Measurements from ENCODE around the gene PUDP.
"Not testable (repeated sequence)": the region's sequence is repeated elsewhere in the genome, so short reads cannot be mapped to it uniquely, and the experiment has no call there.

Gene PUDP

GRCh38 chrX:7025471-7025870 lies 122.5 kb downstream of the PUDP start:
- Histone ChIP-seq H3K36me3 (ENCODE audit: insufficient read depth, low read length) (no peaks in the 10 kb centered on the region), H2AFZ (ENCODE audit: low read length) (no peak overlapping the region), H3K79me2 (ENCODE audit: insufficient read depth, low read length) (no peaks in the 10 kb centered on the region), H3K9me2 (ENCODE audit: low read depth, low read length) (no peaks in the 10 kb centered on the region), H3F3A (ENCODE audit: insufficient read depth, low read length) (no peaks in the 10 kb centered on the region), H3K27ac (ENCODE audit: low read depth, low read length, poor library complexity, severe bottlenecking) (no peak overlapping the region), H3K9me3 (ENCODE audit: low read length) (no peaks in the 10 kb centered on the region), H3K4me2 (ENCODE audit: low read length) (no peak overlapping the region), H3K27me3 (ENCODE audit: insufficient read depth, low read length) (no peaks in the 10 kb centered on the region), H3K4me3 (ENCODE audit: low read depth, low read length, poor library complexity, severe bottlenecking) (no peak overlapping the region), H3K9ac (ENCODE audit: low read length) (no peak overlapping the region), H3K4me1 (ENCODE audit: insufficient read depth, low read length, severe bottlenecking) (no peaks in the 10 kb centered on the region), H4K20me1 (ENCODE audit: insufficient read depth, low read length) (no peaks in the 10 kb centered on the region)
- TF ChIP-seq CTCF (IDR thresholded peaks at IDR 0.05; ENCODE audit: low read length): no peak
- no peak for TF ChIP-seq EZH2 (IDR thresholded peaks at IDR 0.05; ENCODE audit: borderline replicate concordance, low read length)

GRCh38 chrX:7024850-7025249 lies 123.1 kb downstream of the PUDP start:
- H3K27ac ChIP-seq (ENCODE audit: low read depth, low read length, poor library complexity, severe bottlenecking): no peak overlapping the region
- no peaks in the 10 kb centered on the region for H3K79me2 ChIP-seq (ENCODE audit: insufficient read depth, low read length)
- no peak overlapping the region for H3K4me3 ChIP-seq (ENCODE audit: low read depth, low read length, poor library complexity, severe bottlenecking)
- H3K4me1 ChIP-seq (ENCODE audit: insufficient read depth, low read length, severe bottlenecking): no peaks in the 10 kb centered on the region
- H3K4me2 ChIP-seq (ENCODE audit: low read length): no peak overlapping the region
- no peaks in the 10 kb centered on the region for H3K9me2 ChIP-seq (ENCODE audit: low read depth, low read length)
- H3K27me3 ChIP-seq (ENCODE audit: insufficient read depth, low read length): no peaks in the 10 kb centered on the region
- TF ChIP-seq CTCF (IDR thresholded peaks at IDR 0.05; ENCODE audit: low read length): no peak
- no peak for TF ChIP-seq EZH2 (IDR thresholded peaks at IDR 0.05; ENCODE audit: borderline replicate concordance, low read length)
- no peak overlapping the region for H3K9ac ChIP-seq (ENCODE audit: low read length)
- H3K36me3 ChIP-seq (ENCODE audit: insufficient read depth, low read length): no peaks in the 10 kb centered on the region
- no peak overlapping the region for H2AFZ ChIP-seq (ENCODE audit: low read length)
- H4K20me1 ChIP-seq (ENCODE audit: insufficient read depth, low read length): no peaks in the 10 kb centered on the region
- no peaks in the 10 kb centered on the region for H3K9me3 ChIP-seq (ENCODE audit: low read length)
- H3F3A ChIP-seq (ENCODE audit: insufficient read depth, low read length): no peaks in the 10 kb centered on the region

- H2AFZ ChIP-seq (ENCODE audit: low read length); H4K20me1 ChIP-seq (ENCODE audit: insufficient read depth, low read length); H3K9ac ChIP-seq (ENCODE audit: low read length); H3K27ac ChIP-seq (ENCODE audit: low read depth, low read length, poor library complexity, severe bottlenecking); H3K9me3 ChIP-seq (ENCODE audit: low read length); H3K79me2 ChIP-seq (ENCODE audit: insufficient read depth, low read length); H3K27me3 ChIP-seq (ENCODE audit: insufficient read depth, low read length); H3K36me3 ChIP-seq (ENCODE audit: insufficient read depth, low read length); H3K4me3 ChIP-seq (ENCODE audit: low read depth, low read length, poor library complexity, severe bottlenecking); H3K9me2 ChIP-seq (ENCODE audit: low read depth, low read length); H3F3A ChIP-seq (ENCODE audit: insufficient read depth, low read length); H3K4me1 ChIP-seq (ENCODE audit: insufficient read depth, low read length, severe bottlenecking); H3K4me2 ChIP-seq (ENCODE audit: low read length): not testable (repeated sequence)
Measured at GRCh38 chrX:7022996-7023395, 125.0 kb downstream of the PUDP start.

- H4K20me1 ChIP-seq (ENCODE audit: insufficient read depth, low read length): no peaks in the 10 kb centered on the region
- TF ChIP-seq CTCF (IDR thresholded peaks at IDR 0.05; ENCODE audit: low read length) (no peak), EZH2 (IDR thresholded peaks at IDR 0.05; ENCODE audit: borderline replicate concordance, low read length) (no peak)
- H3K4me3 ChIP-seq (ENCODE audit: low read depth, low read length, poor library complexity, severe bottlenecking): no peak overlapping the region
Measured at GRCh38 chrX:7021991-7022390, 126.0 kb downstream of the PUDP start.

More at GRCh38 chrX:7021991-7022390, 126.0 kb downstream of the PUDP start:
- Histone ChIP-seq H3K4me1 (ENCODE audit: insufficient read depth, low read length, severe bottlenecking) (no peaks in the 10 kb centered on the region), H3K4me2 (ENCODE audit: low read length) (no peak overlapping the region), H3K9me2 (ENCODE audit: low read depth, low read length) (no peaks in the 10 kb centered on the region), H3K9ac (ENCODE audit: low read length) (no peak overlapping the region), H3K36me3 (ENCODE audit: insufficient read depth, low read length) (no peaks in the 10 kb centered on the region), H2AFZ (ENCODE audit: low read length) (no peak overlapping the region), H3K9me3 (ENCODE audit: low read length) (no peaks in the 10 kb centered on the region), H3K27ac (ENCODE audit: low read depth, low read length, poor library complexity, severe bottlenecking) (no peak overlapping the region), H3K79me2 (ENCODE audit: insufficient read depth, low read length) (no peaks in the 10 kb centered on the region), H3K27me3 (ENCODE audit: insufficient read depth, low read length) (no peaks in the 10 kb centered on the region), H3F3A (ENCODE audit: insufficient read depth, low read length) (no peaks in the 10 kb centered on the region)

All from OCI-LY1 (cell line).